ENCODE measurements around the gene TIMM13. TPM values are rescaled to one million over a fixed set of nuclear protein-coding genes. Genes with fewer than 3 reads are reported as not detected.

The TIMM13 gene
- total and polyA plus RNA-seq, 2 donors (not counting 3 experiments of a cell fraction or from before 2014, with no cell fraction given): 154 to 160 TPM

- CTCF ChIA-PET: no interaction called here
- Histone ChIP-seq H3K79me2 (ENCODE audit: control insufficient read depth, insufficient read depth, low read length) (no peaks in the 10 kb centered on the region), H3K9me3 (replicated peaks; ENCODE audit: control insufficient read depth, insufficient read depth, low read length) (no peaks in the 10 kb centered on the region), H3K4me3 (replicated peaks in 1 of 3; ENCODE audit: insufficient read depth in 1 of 3, low read depth in 1 of 3, low read length in 3 of 3) (no peak overlapping the region), H3K9ac (replicated peaks; ENCODE audit: extremely low read depth, insufficient read depth, low read length) (no peak overlapping the region), H3K4me1 (ENCODE audit: control insufficient read depth, extremely low read depth, insufficient read depth, low read length) (peaks cover 2% of the 10 kb centered on the region), H4K20me1 (replicated peaks; ENCODE audit: control insufficient read depth, extremely low read depth, insufficient read depth, low read length) (no peaks in the 10 kb centered on the region), H3K4me2 (ENCODE audit: insufficient read depth, low read length) (no peak overlapping the region), H3K9me1 (replicated peaks; ENCODE audit: control insufficient read depth, extremely low read depth, insufficient read depth, low read length) (no peaks in the 10 kb centered on the region), H3K27ac (ENCODE audit: insufficient read depth, low read depth, low read length) (no peak overlapping the region), H2AFZ (ENCODE audit: low read depth, low read length) (no peak overlapping the region), H3K27me3 (ENCODE audit: control insufficient read depth in 2 of 2, insufficient read depth in 2 of 2, low read length in 2 of 2) (no peaks in the 10 kb centered on the region), H3K36me3 (ENCODE audit: control insufficient read depth in 2 of 2, extremely low read depth in 1 of 2, insufficient read depth in 2 of 2, low read length in 2 of 2) (peaks cover 0 to 1% of the 10 kb centered on the region in 2 experiments)
- dilution Hi-C loops (cut with MboI; ENCODE audit: extremely low pct_ligation_motif_present, low sequenced_read_pairs) (no loop called here), intact Hi-C loops (cut with micrococcal nuclease) (no loop called here)
- TF ChIP-seq JUN (IDR thresholded peaks at IDR 0.05; ENCODE audit: borderline replicate concordance, insufficient read depth, insufficient read length, low read depth): no peak
- peak; percentile 6 for TF ChIP-seq POLR2AphosphoS5 (IDR thresholded peaks at IDR 0.05; ENCODE audit: insufficient read depth, low read depth, low read length)
- no TSS peak for BruUV-seq (replicated peaks)
- FAIRE-seq: no peak
- POLR2A ChIA-PET: interaction anchor here (0.7 kb wide), 1 partner anchor 76 kb away, joined by 3 read pairs; no protein-coding TSS in a partner anchor
- no peak for DNase-seq (ENCODE audit: low read depth, low spot score)
Measured at GRCh38 chr19:2416321-2417097, 10.9 kb downstream of the TIMM13 start.

GRCh38 chr19:2415973-2416319, 11.4 kb downstream of the TIMM13 start:
- Histone ChIP-seq H3K9ac (replicated peaks; ENCODE audit: extremely low read depth, insufficient read depth, low read length) (no peak overlapping the region), H3K9me3 (replicated peaks; ENCODE audit: control insufficient read depth, insufficient read depth, low read length) (no peaks in the 10 kb centered on the region), H3K4me1 (ENCODE audit: control insufficient read depth, extremely low read depth, insufficient read depth, low read length) (peaks cover 2% of the 10 kb centered on the region), H3K4me2 (ENCODE audit: insufficient read depth, low read length) (no peak overlapping the region), H3K9me1 (replicated peaks; ENCODE audit: control insufficient read depth, extremely low read depth, insufficient read depth, low read length) (no peaks in the 10 kb centered on the region), H2AFZ (ENCODE audit: low read depth, low read length) (no peak overlapping the region), H4K20me1 (replicated peaks; ENCODE audit: control insufficient read depth, extremely low read depth, insufficient read depth, low read length) (no peaks in the 10 kb centered on the region), H3K4me3 (replicated peaks in 1 of 3; ENCODE audit: insufficient read depth in 1 of 3, low read depth in 1 of 3, low read length in 3 of 3) (no peak overlapping the region), H3K36me3 (ENCODE audit: control insufficient read depth in 2 of 2, extremely low read depth in 1 of 2, insufficient read depth in 2 of 2, low read length in 2 of 2) (peaks cover 0 to 1% of the 10 kb centered on the region in 2 experiments), H3K27ac (ENCODE audit: insufficient read depth, low read depth, low read length) (no peak overlapping the region), H3K27me3 (ENCODE audit: control insufficient read depth in 2 of 2, insufficient read depth in 2 of 2, low read length in 2 of 2) (no peaks in the 10 kb centered on the region), H3K79me2 (ENCODE audit: control insufficient read depth, insufficient read depth, low read length) (no peaks in the 10 kb centered on the region)
- DNase-seq (ENCODE audit: low read depth, low spot score): no peak
- intact Hi-C loops (cut with micrococcal nuclease): no loop called here
- TF ChIP-seq POLR2A (IDR thresholded peaks at IDR 0.05; ENCODE audit: low read depth, low read length) (peak; percentile 2), EZH2 (IDR thresholded peaks at IDR 0.05; ENCODE audit: borderline replicate concordance, low read depth, low read length, severe bottlenecking) (no peak), GATA2 (IDR thresholded peaks at IDR 0.05; ENCODE audit: insufficient read depth, insufficient read length, low read depth, low read length) (no peak), MYC (IDR thresholded peaks at IDR 0.05; ENCODE audit: low read depth, low read length) (no peak)
- ChIA-PET POLR2A (no interaction called here), CTCF (no interaction called here)
- no peak for FAIRE-seq
- dilution Hi-C loops (cut with MboI; ENCODE audit: extremely low pct_ligation_motif_present, low sequenced_read_pairs): no loop called here
- BruUV-seq (replicated peaks): no TSS peak

All from endothelial cell of umbilical vein (primary cell).